K562 (cell line): Measurements from ENCODE around the gene MLLT1. TPM values are rescaled to one million over a fixed set of nuclear protein-coding genes. Genes with fewer than 3 reads are reported as not detected.

Experiments
- ATAC-seq: fragments of 200-7000 bp; cut with Tn5 transposase; 3 replicates; pipeline ENCODE4 v1.9.1; 2020; ENCODE audit warnings: moderate library complexity
- BruUV-seq: library from RNA; stranded (reverse); fragments of 400-500 nt; replicated peaks from 2 replicates; lab custom pipeline; 2021; lab: Mats Ljungman, UMichigan
- CTCF ChIA-PET: fragments of 300-600 bp; formaldehyde crosslinking; extraction: SDS; loops from one replicate; lab custom pipeline; 2021; ENCODE audit warnings: low intra/inter-chr PET ratio; lab: Yijun Ruan, JAX
- POLR2A ChIA-PET: fragments of 300-600, 350-650 bp; sonication (Branson Sonifier 250); formaldehyde crosslinking; extraction: SDS; loops from one replicate; lab custom pipeline; 2021; ENCODE audit warnings: antibody characterized with exemption, inconsistent platforms; lab: Yijun Ruan, JAX
- DNase-seq, 4 experiments: peaks; one replicate each; pipeline versions ENCODE4 v3.0.0 to v3.0.0-alpha.2; 2011 to 2018; ENCODE audit warnings: low spot score in 3 of 4, mixed read lengths in 3 of 4; ENCODE audit errors: extremely low read depth in 1 of 4
- FAIRE-seq: peaks from 2 replicates; lab custom pipeline; 2011; peaks lifted over from hg19 to GRCh38; lab: Jason Lieb, UNC
- H2AFZ ChIP-seq: 2 replicates; pipeline ENCODE4 v1.6.0; 2011; ENCODE audit warnings: low read depth, low read length, control low read depth, inconsistent platforms
- H3K27ac ChIP-seq: fragments of 200-600 bp; 3 replicates; pipeline ENCODE4 v1.8.0; 2011; ENCODE audit warnings: low read depth, mild to moderate bottlenecking, control low read depth, inconsistent platforms, low read length, moderate library complexity, mixed read lengths; ENCODE audit errors: extremely low read depth
- H3K27me3 ChIP-seq, 2 experiments: fragments of 300-600 bp in 1 of 2; 2 replicates in 1 of 2; 3 replicates in 1 of 2; pipeline versions ENCODE4 v1.6.0 to v1.8.0; 2011; ENCODE audit warnings: inconsistent platforms in 2 of 2, low read length in 2 of 2, mild to moderate bottlenecking in 1 of 2, mixed read lengths in 1 of 2, moderate library complexity in 1 of 2; ENCODE audit not compliant: control insufficient read depth in 2 of 2, insufficient read depth in 2 of 2
- H3K36me3 ChIP-seq: fragments of 300-600 bp; 3 replicates; pipeline ENCODE4 v1.8.0; 2011; ENCODE audit warnings: mild to moderate bottlenecking, low read length, inconsistent platforms; ENCODE audit not compliant: control insufficient read depth, insufficient read depth
- H3K4me1 ChIP-seq, 2 experiments: fragments of 200-600 bp in 1 of 2; replicated peaks in 1 of 2; 2 replicates in 1 of 2; 3 replicates in 1 of 2; pipeline versions ENCODE4 v1.5.1 to v1.8.0; 2011; ENCODE audit warnings: inconsistent platforms in 2 of 2, low read length in 2 of 2, mild to moderate bottlenecking in 1 of 2, mixed read lengths in 1 of 2, moderate library complexity in 1 of 2; ENCODE audit not compliant: control insufficient read depth in 2 of 2, insufficient read depth in 2 of 2
- H3K4me2 ChIP-seq: 2 replicates; pipeline ENCODE4 v1.6.1; 2011; ENCODE audit warnings: low read length, control low read depth, inconsistent platforms, mixed read lengths; ENCODE audit not compliant: insufficient read depth
- H3K4me3 ChIP-seq: fragments of 200-600 bp; sonication (generic), shearing (Covaris generic); 2 replicates; pipeline ENCODE4 v1.5.1; 2016; ENCODE audit warnings: control low read depth, inconsistent platforms
- H3K79me2 ChIP-seq: fragments of 200-600 bp; 3 replicates; pipeline ENCODE4 v1.8.0; 2011; ENCODE audit warnings: low read length, inconsistent platforms; ENCODE audit not compliant: control insufficient read depth, insufficient read depth
- H3K9ac ChIP-seq, 2 experiments: 2 replicates each; pipeline versions ENCODE4 v1.6.0 to v1.6.1; 2011; ENCODE audit warnings: low read depth in 2 of 2, low read length in 2 of 2, control low read depth in 1 of 2, inconsistent platforms in 1 of 2, mild to moderate bottlenecking in 1 of 2, mixed read lengths in 1 of 2; ENCODE audit not compliant: insufficient read depth in 1 of 2
- H3K9me1 ChIP-seq: one replicate; pipeline ENCODE4 v1.6.0; 2011; ENCODE audit warnings: inconsistent platforms, mild to moderate bottlenecking, low read length, moderate library complexity; ENCODE audit not compliant: control insufficient read depth, insufficient read depth
- H3K9me3 ChIP-seq: replicated peaks from 2 replicates; pipeline ENCODE4 v1.5.1; 2011; ENCODE audit warnings: low read depth, low read length, inconsistent platforms; ENCODE audit not compliant: control insufficient read depth, insufficient read depth
- H4K20me1 ChIP-seq: replicated peaks from 2 replicates; pipeline ENCODE4 v1.6.1; 2011; ENCODE audit warnings: low read length, inconsistent platforms, mixed read lengths; ENCODE audit not compliant: control insufficient read depth, insufficient read depth
- ATF7 ChIP-seq: fragments of 450-650 bp; IDR thresholded peaks from 2 replicates; pipeline ENCODE4 v1.7.1; 2014; ENCODE audit warnings: mild to moderate bottlenecking, moderate library complexity
- CBX8 ChIP-seq: fragments of 200-600 bp; sonication (generic); IDR thresholded peaks from 2 replicates; pipeline ENCODE4 v1.6.1; 2012; ENCODE audit warnings: borderline replicate concordance, mixed run types, low read depth, mild to moderate bottlenecking, moderate library complexity, mixed read lengths, low read length, control low read depth, inconsistent platforms; ENCODE audit not compliant: poor library complexity, severe bottlenecking; ENCODE audit errors: extremely low read depth
- ESRRA ChIP-seq: fragments of 450-650 bp; IDR thresholded peaks from 2 replicates; pipeline ENCODE4 v1.6.1; 2014; ENCODE audit warnings: low read depth, mild to moderate bottlenecking, moderate library complexity, borderline replicate concordance
- FOXJ2 ChIP-seq: fragments of 200-800 bp; sonication (Bioruptor generic); IDR thresholded peaks from 2 replicates; pipeline ENCODE4 v1.6.1; 2016; ENCODE audit warnings: missing genetic modification characterization, missing compliant biosample characterization
- JUND ChIP-seq, 2 experiments: IDR thresholded peaks; 2 replicates in 1 of 2; 3 replicates in 1 of 2; pipeline ENCODE4 v1.6.1; 2011; ENCODE audit warnings: borderline replicate concordance in 2 of 2, low read depth in 2 of 2, low read length in 2 of 2, improper control_type of control experiment in 1 of 2, missing biosample characterization in 1 of 2, missing genetic modification characterization in 1 of 2, missing genetic modification reagents in 1 of 2
- MTA1 ChIP-seq: fragments of 450-650 bp; IDR thresholded peaks from 2 replicates; pipeline ENCODE4 v1.6.1; 2017; ENCODE audit warnings: borderline replicate concordance
- NELFE ChIP-seq: IDR thresholded peaks from 2 replicates; pipeline ENCODE4 v1.6.1; 2011; ENCODE audit warnings: mild to moderate bottlenecking; ENCODE audit not compliant: insufficient read depth, insufficient read length
- POLR2H ChIP-seq: IDR thresholded peaks from 2 replicates; pipeline ENCODE4 v1.6.1; 2016; ENCODE audit warnings: missing genetic modification characterization, low read depth, mild to moderate bottlenecking, control low read depth, missing compliant biosample characterization, moderate library complexity
- SAFB2 ChIP-seq: fragments of 200-400 bp; formaldehyde crosslinking; IDR thresholded peaks from 2 replicates; pipeline ENCODE4 v1.6.1; 2018; ENCODE audit warnings: borderline replicate concordance, low read length, low read depth, moderate library complexity; ENCODE audit not compliant: severe bottlenecking
- SIN3A ChIP-seq, 2 experiments: fragments of 150-350 bp in 1 of 2; IDR thresholded peaks; 2 replicates each; pipeline ENCODE4 v1.6.1; 2011 to 2016; ENCODE audit warnings: borderline replicate concordance in 2 of 2, low read depth in 2 of 2, low read length in 2 of 2, mild to moderate bottlenecking in 2 of 2, moderate library complexity in 2 of 2; ENCODE audit not compliant: control insufficient read depth in 1 of 2
- WGBS: fragments of 100-300 bp; shearing (Covaris generic); methylation state at CpG from one replicate; pipeline ENCODE4 v1.1.6; 2016; ENCODE audit warnings: low coverage, mixed read lengths; ENCODE audit not compliant: insufficient coverage; ENCODE audit errors: missing lambda C conversion rate; 5-methylcytosine and 5-hydroxymethylcytosine counted together
- in situ Hi-C: fragments of 300-500 bp; cut with MboI; formaldehyde crosslinking; loops from 4 replicates; pipeline ENCODE4 v1.15.0; 2018; ENCODE audit warnings: inconsistent platforms, mixed read lengths
- intact Hi-C: fragments of 100-400 bp; cut with micrococcal nuclease; formaldehyde crosslinking; loops from 2 replicates; pipeline ENCODE4 v1.14.2; 2022
- polyA plus RNA-seq, 8 experiments: library from polyadenylated mRNA; depleted of rRNA in 4 of 8; stranded (reverse) in 5 of 8; unstranded in 3 of 8; fragments of >200 nt; fragmentation: Nextera tagmentation in 2 of 8; fragmentation: Illumina TruSeq in 1 of 8; extraction: Ambion mirVana in 2 of 8; extraction: Trizol in 1 of 8; gene quantifications; 2 replicates each; pipeline versions ENCODE4 v1.2.1 to v1.2.3, GENCODE V29; 2011 to 2014; ENCODE audit warnings: inconsistent platforms in 1 of 8, missing spikeins in 1 of 8
- total RNA-seq, 7 experiments: library from RNA; depleted of rRNA in 6 of 7; stranded (reverse); fragments of >200 nt in 6 of 7; fragmentation: Illumina TruSeq in 2 of 7; extraction: Trizol in 2 of 7; gene quantifications; 2 replicates each; pipeline versions ENCODE4 v1.2.1 to v1.2.3, GENCODE V29; 2011 to 2021; ENCODE audit warnings: low replicate concordance in 1 of 7
- TF ChIP-seq, protein P1 (sequence below): fragments of 250-450 bp; sonication (Bioruptor Pico); IDR thresholded peaks from 2 replicates; pipeline ENCODE4 v1.5.0; 2020; ENCODE audit warnings: mild to moderate bottlenecking
- TF ChIP-seq, protein P2 (sequence below): fragments of 450-650 bp; formaldehyde crosslinking; IDR thresholded peaks from 2 replicates; pipeline ENCODE4 v1.4.0; 2020; ENCODE audit warnings: mild to moderate bottlenecking, mixed read lengths
- TF ChIP-seq, protein P3 (sequence below): sonication (generic); formaldehyde crosslinking; IDR thresholded peaks from 2 replicates; pipeline ENCODE4 v1.9.0; 2022; ENCODE audit warnings: mild to moderate bottlenecking, missing genetic modification reagents

The MLLT1 gene
- total and polyA plus RNA-seq, 9 of the 15 experiments (the other 6 are each of a cell fraction or from before 2014, with no cell fraction given): 0.23 to 63.5 (median 15.4) TPM

DNA sequence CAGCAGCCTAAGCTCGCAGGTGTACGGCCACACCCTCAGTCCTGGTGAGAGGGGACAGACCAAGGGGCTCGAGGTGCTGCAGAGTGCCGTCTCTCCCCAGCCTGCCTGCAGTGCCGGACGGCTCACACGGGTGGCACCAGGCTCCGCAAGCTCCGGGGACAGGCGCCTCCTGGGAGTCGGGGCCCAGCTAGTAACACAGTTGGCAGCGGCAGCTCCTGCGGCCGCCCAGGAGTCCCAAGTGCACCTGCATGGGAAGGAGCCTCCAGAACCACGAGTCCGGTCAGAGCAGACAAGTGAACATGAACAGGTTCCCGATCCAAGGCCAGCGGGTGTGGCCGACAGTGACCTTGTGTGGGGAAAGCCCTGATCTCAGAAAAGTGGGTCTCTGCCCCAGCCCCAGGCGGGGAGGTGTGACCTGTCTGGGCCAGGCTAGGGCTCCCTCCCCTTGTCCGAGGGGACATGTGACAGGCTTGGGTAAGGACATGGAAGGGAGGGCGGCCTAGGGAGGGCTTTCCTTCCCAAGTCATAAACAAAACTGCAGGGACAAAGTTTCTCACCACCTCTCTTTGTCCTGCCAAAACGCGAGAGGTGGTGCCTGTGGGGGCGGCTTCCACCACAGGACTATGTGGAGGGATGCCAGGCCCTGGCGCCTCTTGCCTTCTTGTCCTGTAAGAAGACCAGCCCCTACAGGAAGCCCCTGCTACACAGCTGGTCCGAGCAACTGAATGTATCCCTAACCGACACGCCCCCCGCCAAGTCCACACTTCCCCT lies 46.5 kb downstream of the MLLT1 start:
- FAIRE-seq (no peak), DNase-seq (no peak), ATAC-seq (no peak)
- Histone ChIP-seq H3K9me3 (no peaks in the 10 kb centered on the region), H3K79me2 (peaks cover 78% of the 10 kb centered on the region), H3K27me3 (no peaks in the 10 kb centered on the region), H3K4me2 (no peak overlapping the region), H3K9me1 (peaks cover 8% of the 10 kb centered on the region), H2AFZ (no peak overlapping the region), H3K4me1 (peaks cover 9 to 53% of the 10 kb centered on the region in 2 experiments; a peak in 3 of 5 replicates), H3K9ac (peak overlapping the region in 1 of 2 experiments; percentile 68; a peak in 2 of 4 replicates), H3K36me3 (peaks cover 28% of the 10 kb centered on the region; the same call in 2 of the 3 replicates), H3K4me3 (no peak overlapping the region), H3K27ac (no peak overlapping the region), H4K20me1 (peaks cover 25% of the 10 kb centered on the region)
- 92% methylated on average over 28 of the region's 30 CpGs for WGBS
- no TSS peak for BruUV-seq
- ChIA-PET POLR2A (interaction anchor here (0.6 to 1.0 kb wide), 2 partner anchors 20 to 297 kb away, joined by 3 read pairs; partner anchors contain the start of gene TNFSF9), CTCF (no interaction called here)
- intact Hi-C loops: no loop called here
- in situ Hi-C loops: no loop called here
- no peak for TF ChIP-seq CBX8
- no peak for TF ChIP-seq MTA1
- TF ChIP-seq, protein P1, sequence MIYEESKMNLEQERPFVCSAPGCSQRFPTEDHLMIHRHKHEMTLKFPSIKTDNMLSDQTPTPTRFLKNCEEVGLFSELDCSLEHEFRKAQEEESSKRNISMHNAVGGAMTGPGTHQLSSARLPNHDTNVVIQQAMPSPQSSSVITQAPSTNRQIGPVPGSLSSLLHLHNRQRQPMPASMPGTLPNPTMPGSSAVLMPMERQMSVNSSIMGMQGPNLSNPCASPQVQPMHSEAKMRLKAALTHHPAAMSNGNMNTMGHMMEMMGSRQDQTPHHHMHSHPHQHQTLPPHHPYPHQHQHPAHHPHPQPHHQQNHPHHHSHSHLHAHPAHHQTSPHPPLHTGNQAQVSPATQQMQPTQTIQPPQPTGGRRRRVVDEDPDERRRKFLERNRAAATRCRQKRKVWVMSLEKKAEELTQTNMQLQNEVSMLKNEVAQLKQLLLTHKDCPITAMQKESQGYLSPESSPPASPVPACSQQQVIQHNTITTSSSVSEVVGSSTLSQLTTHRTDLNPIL (CRISPR knock-in tag): no peak
- TF ChIP-seq, protein P2, sequence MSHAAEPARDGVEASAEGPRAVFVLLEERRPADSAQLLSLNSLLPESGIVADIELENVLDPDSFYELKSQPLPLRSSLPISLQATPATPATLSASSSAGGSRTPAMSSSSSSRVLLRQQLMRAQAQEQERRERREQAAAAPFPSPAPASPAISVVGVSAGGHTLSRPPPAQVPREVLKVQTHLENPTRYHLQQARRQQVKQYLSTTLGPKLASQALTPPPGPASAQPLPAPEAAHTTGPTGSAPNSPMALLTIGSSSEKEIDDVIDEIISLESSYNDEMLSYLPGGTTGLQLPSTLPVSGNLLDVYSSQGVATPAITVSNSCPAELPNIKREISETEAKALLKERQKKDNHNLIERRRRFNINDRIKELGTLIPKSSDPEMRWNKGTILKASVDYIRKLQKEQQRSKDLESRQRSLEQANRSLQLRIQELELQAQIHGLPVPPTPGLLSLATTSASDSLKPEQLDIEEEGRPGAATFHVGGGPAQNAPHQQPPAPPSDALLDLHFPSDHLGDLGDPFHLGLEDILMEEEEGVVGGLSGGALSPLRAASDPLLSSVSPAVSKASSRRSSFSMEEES (CRISPR knock-in tag): no peak
- TF ChIP-seq ESRRA: no peak
- TF ChIP-seq SIN3A (IDR thresholded peaks at IDR 0.05; ENCODE audit: borderline replicate concordance in 2 of 2, control insufficient read depth in 1 of 2, low read depth in 2 of 2, low read length in 2 of 2): no peak
- TF ChIP-seq POLR2H (tag): no peak
- TF ChIP-seq JUND (IDR thresholded peaks at IDR 0.05; ENCODE audit: borderline replicate concordance, low read depth, low read length): no peak
- TF ChIP-seq JUND (tag; IDR thresholded peaks at IDR 0.05; ENCODE audit: borderline replicate concordance, low read depth, low read length): no peak
- TF ChIP-seq FOXJ2 (tag): no peak
- TF ChIP-seq, protein P3, sequence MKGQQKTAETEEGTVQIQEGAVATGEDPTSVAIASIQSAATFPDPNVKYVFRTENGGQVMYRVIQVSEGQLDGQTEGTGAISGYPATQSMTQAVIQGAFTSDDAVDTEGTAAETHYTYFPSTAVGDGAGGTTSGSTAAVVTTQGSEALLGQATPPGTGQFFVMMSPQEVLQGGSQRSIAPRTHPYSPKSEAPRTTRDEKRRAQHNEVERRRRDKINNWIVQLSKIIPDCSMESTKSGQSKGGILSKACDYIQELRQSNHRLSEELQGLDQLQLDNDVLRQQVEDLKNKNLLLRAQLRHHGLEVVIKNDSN (CRISPR knock-in tag): no peak
- TF ChIP-seq ATF7: no peak
- TF ChIP-seq SAFB2: no peak
- no peak for TF ChIP-seq NELFE
